Esophagus (tissue), 2 donors: ENCODE data around the gene HES6. TPM values are rescaled to one million over a fixed set of nuclear protein-coding genes. Genes with fewer than 3 reads are reported as not detected.

Experiments
- H3K27ac ChIP-seq, 2 donors: one replicate each; pipeline ENCODE4 v1.5.1; 2013; ENCODE audit warnings: low read depth in 2 of 2, mild to moderate bottlenecking in 2 of 2, inconsistent platforms in 1 of 2, low read length in 1 of 2, moderate library complexity in 1 of 2
- H3K27me3 ChIP-seq, 2 donors: one replicate each; pipeline ENCODE4 v1.6.1; 2013; ENCODE audit warnings: low read length in 2 of 2, control low read depth in 1 of 2, mild to moderate bottlenecking in 1 of 2; ENCODE audit not compliant: insufficient read depth in 2 of 2, control insufficient read depth in 1 of 2
- H3K36me3 ChIP-seq, 2 donors: one replicate each; pipeline ENCODE4 v1.6.1; 2013; ENCODE audit warnings: low read length in 1 of 2; ENCODE audit not compliant: control insufficient read depth in 2 of 2, insufficient read depth in 2 of 2
- H3K4me1 ChIP-seq, 2 donors: one replicate each; pipeline ENCODE4 v1.6.1; 2013; ENCODE audit warnings: low read length in 1 of 2; ENCODE audit not compliant: control insufficient read depth in 2 of 2, insufficient read depth in 2 of 2
- H3K4me3 ChIP-seq, 2 donors: one replicate each; pipeline ENCODE4 v1.5.1; 2013; ENCODE audit warnings: low read length in 2 of 2, mild to moderate bottlenecking in 2 of 2, low read depth in 1 of 2, moderate library complexity in 1 of 2
- H3K9me3 ChIP-seq, 2 donors: one replicate each; pipeline ENCODE4 v1.6.1; 2013; ENCODE audit warnings: mild to moderate bottlenecking in 2 of 2, low read depth in 1 of 2, low read length in 1 of 2, moderate library complexity in 1 of 2; ENCODE audit not compliant: control insufficient read depth in 2 of 2, insufficient read depth in 1 of 2
- WGBS, 2 donors: extraction: QIAGEN DNeasy Blood & Tissue Kit; methylation state at CpG; one replicate each; pipeline ENCODE4 v1.1.7; 2013; 5-methylcytosine and 5-hydroxymethylcytosine counted together
- polyA plus RNA-seq, 2 donors: library from polyadenylated mRNA; stranded (reverse); fragments of 200-250 nt; gene quantifications; one replicate each; pipeline ENCODE4 v1.2.3, GENCODE V29; 2013
- donor health status: healthy with polysubstance abuse.
- donor health status: Bipolar disorder and iron deficiency.

HES6 gene
- polyA plus RNA-seq, 2 donors: 2.5 to 3.0 TPM

GRCh38 chr2:238284802-238285515, 45.1 kb upstream of the HES6 start:
- H3K9me3 ChIP-seq: no peaks in the 10 kb centered on the region
- peak overlapping the region; percentile 98 to 99 for H3K27ac ChIP-seq
- H3K4me1 ChIP-seq: peaks cover 18 to 30% of the 10 kb centered on the region in 2 donors
- peaks cover 0 to 5% of the 10 kb centered on the region in 2 donors for H3K36me3 ChIP-seq
- 53 to 66% methylated on average over 11 of the region's 11 CpGs for WGBS, 2 donors
- no peak overlapping the region for H3K4me3 ChIP-seq
- H3K27me3 ChIP-seq: no peaks in the 10 kb centered on the region

GRCh38 chr2:238282861-238283738, 43.3 kb upstream of the HES6 start:
- H3K36me3 ChIP-seq: peaks cover 0 to 5% of the 10 kb centered on the region in 2 donors
- H3K9me3 ChIP-seq: no peaks in the 10 kb centered on the region
- no peak overlapping the region for H3K27ac ChIP-seq
- peaks cover 18 to 27% of the 10 kb centered on the region in 2 donors for H3K4me1 ChIP-seq
- H3K4me3 ChIP-seq: no peak overlapping the region
- WGBS, 2 donors: 87 to 88% methylated on average over 17 of the region's 17 CpGs
- H3K27me3 ChIP-seq: no peaks in the 10 kb centered on the region

GRCh38 chr2:238281826-238282480, 42.1 kb upstream of the HES6 start:
- peaks cover 0 to 9% of the 10 kb centered on the region in 2 donors for H3K36me3 ChIP-seq

DNA sequence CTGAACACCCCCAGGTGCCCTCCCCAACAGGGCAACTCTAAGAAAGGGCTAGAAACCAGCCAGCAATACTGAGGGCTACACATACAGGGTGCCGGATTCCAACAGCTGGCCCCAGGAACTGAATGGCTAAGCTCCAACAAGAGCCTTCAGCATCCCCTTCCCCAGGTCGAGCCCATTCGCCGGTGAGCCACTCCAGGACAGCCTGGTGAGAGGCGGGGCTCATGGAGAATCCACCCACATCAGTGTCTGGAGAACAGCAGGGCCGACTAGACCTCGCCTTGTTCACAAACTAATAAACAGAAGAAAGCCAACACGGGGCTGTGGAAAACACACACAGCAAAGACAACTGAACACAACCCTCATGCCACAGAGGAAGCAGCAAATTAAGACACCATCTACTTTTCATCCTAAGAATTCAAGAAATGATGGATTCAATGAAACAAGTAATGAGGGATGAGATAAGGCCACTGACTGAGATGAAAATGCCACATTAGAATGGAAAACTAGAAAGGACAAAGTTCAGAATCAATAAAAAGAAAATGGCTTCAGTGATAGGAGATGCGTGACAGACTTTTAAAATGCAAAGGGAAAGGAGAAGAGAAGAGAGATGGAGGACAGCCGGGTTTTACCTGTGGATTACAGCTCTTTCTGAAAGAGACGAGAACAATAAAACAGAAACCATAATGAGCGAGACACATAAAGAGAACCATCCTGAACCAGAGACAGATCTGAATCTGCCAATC, 40.4 kb upstream of the HES6 start:
- WGBS, 2 donors: 75 to 88% methylated on average over 12 of the region's 12 CpGs
- Histone ChIP-seq H3K4me1 (peaks cover 16% of the 10 kb centered on the region in 2 donors), H3K36me3 (peaks cover 7 to 23% of the 10 kb centered on the region in 2 donors), H3K4me3 (no peak overlapping the region), H3K27me3 (no peaks in the 10 kb centered on the region), H3K27ac (no peak overlapping the region), H3K9me3 (no peaks in the 10 kb centered on the region)

More at GRCh38 chr2:238281826-238282480, 42.1 kb upstream of the HES6 start:
- H3K4me3 ChIP-seq: no peak overlapping the region
- 89 to 90% methylated on average over 13 of the region's 13 CpGs for WGBS, 2 donors
- H3K27ac ChIP-seq: no peak overlapping the region
- no peaks in the 10 kb centered on the region for H3K27me3 ChIP-seq
- H3K4me1 ChIP-seq: peaks cover 18 to 19% of the 10 kb centered on the region in 2 donors
- H3K9me3 ChIP-seq: no peaks in the 10 kb centered on the region

- Histone ChIP-seq H3K9me3 (no peaks in the 10 kb centered on the region), H3K27me3 (no peaks in the 10 kb centered on the region), H3K4me3 (no peak overlapping the region), H3K27ac (no peak overlapping the region), H3K4me1 (peaks cover 8 to 11% of the 10 kb centered on the region in 2 donors), H3K36me3 (peaks cover 11 to 27% of the 10 kb centered on the region in 2 donors)
- 87 to 90% methylated on average over 6 of the region's 6 CpGs for WGBS, 2 donors
Measured at GRCh38 chr2:238279324-238279682, 39.5 kb upstream of the HES6 start.

GRCh38 chr2:238278626-238279323, 38.9 kb upstream of the HES6 start:
- H3K36me3 ChIP-seq: peaks cover 11 to 27% of the 10 kb centered on the region in 2 donors
- no peak overlapping the region for H3K4me3 ChIP-seq
- H3K27ac ChIP-seq: no peak overlapping the region
- H3K4me1 ChIP-seq: peaks cover 8 to 11% of the 10 kb centered on the region in 2 donors
- 63 to 68% methylated on average over 9 of the region's 9 CpGs for WGBS, 2 donors
- H3K9me3 ChIP-seq: no peaks in the 10 kb centered on the region
- H3K27me3 ChIP-seq: no peaks in the 10 kb centered on the region

GRCh38 chr2:238277695-238278094, 37.9 kb upstream of the HES6 start:
- H3K9me3 ChIP-seq: no peaks in the 10 kb centered on the region
- 86 to 88% methylated on average over 15 of the region's 15 CpGs for WGBS, 2 donors
- H3K27me3 ChIP-seq: no peaks in the 10 kb centered on the region
- H3K4me3 ChIP-seq: no peak overlapping the region
- H3K36me3 ChIP-seq: peaks cover 14 to 29% of the 10 kb centered on the region in 2 donors
- no peak overlapping the region for H3K27ac ChIP-seq
- H3K4me1 ChIP-seq: peaks cover 5 to 8% of the 10 kb centered on the region in 2 donors

- H3K36me3 ChIP-seq: peaks cover 21 to 43% of the 10 kb centered on the region in 2 donors
- H3K4me1 ChIP-seq: peaks cover 0 to 2% of the 10 kb centered on the region in 2 donors
- no peaks in the 10 kb centered on the region for H3K9me3 ChIP-seq
- WGBS, 2 donors: 88 to 91% methylated on average over 20 of the region's 20 CpGs
- no peak overlapping the region for H3K27ac ChIP-seq
- H3K4me3 ChIP-seq: no peak overlapping the region
- no peaks in the 10 kb centered on the region for H3K27me3 ChIP-seq
Measured at GRCh38 chr2:238274152-238274865, 34.5 kb upstream of the HES6 start.
